Stromal cell of bone marrow (primary cell): ENCODE data around the gene NR4A3.

Experiments
- DNase-seq: peaks from one replicate; pipeline ENCODE4 v3.0.0-alpha.2; 2012; ENCODE audit warnings: low read depth

The NR4A3 gene

DNA sequence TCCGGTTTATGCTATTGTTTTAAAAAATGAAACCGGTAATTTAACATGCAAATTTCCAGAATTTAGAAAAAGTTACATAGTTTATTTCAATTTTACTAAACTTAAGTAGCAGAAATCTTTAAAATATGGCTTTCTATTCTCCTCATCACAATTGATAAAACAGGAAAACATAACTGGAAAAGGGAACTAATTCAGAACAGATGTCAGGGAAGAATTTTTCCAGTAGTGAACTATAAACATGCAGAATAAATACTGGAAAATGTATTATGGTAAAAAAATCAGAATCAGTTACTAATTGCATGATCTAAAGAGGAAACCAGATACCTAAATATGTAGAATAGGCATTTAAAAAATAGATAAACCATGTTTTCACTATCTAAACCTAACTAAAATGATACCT lies 7.3 kb upstream of the NR4A3 start:
- no peak for DNase-seq

DNA sequence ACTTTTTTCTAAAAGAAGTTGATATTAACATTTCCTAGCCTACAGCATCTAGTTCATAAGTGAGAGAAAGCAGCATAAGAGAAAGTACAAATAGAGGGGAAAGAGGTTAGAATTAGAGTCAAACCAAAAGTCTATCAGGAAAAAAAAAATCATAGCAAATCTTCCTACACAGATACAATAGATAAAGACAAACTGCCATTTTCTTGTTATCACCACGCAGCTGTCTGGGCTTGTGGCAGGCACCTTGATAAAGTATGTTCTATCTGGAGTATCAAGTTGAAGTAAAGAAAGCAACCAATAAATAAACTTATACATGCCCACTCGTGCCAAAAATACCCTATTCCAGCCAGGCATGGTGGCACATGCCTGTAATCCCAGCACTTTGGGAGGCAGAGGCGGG lies 5.3 kb upstream of the NR4A3 start:
- no peak for DNase-seq

DNA sequence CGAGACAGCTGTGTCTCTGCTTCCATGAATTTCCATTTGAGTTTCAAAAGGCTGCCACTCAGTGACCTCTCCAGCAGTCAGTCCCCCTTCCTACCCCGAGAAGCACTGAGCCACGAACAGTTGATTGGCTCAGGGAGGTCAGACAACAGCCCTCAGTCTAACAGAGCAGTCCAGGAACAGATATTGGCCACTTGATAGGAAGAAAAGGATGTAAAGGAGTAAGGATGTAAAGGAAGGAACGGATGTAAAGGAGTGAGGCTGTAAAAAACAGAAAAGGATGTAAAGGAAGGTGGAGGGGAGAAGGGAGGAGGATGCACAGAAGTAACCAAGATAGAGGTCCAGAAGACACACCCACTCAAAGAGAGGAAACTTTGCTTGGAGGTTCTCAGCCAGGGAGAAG lies 3.2 kb upstream of the NR4A3 start:
- no peak for DNase-seq

DNA sequence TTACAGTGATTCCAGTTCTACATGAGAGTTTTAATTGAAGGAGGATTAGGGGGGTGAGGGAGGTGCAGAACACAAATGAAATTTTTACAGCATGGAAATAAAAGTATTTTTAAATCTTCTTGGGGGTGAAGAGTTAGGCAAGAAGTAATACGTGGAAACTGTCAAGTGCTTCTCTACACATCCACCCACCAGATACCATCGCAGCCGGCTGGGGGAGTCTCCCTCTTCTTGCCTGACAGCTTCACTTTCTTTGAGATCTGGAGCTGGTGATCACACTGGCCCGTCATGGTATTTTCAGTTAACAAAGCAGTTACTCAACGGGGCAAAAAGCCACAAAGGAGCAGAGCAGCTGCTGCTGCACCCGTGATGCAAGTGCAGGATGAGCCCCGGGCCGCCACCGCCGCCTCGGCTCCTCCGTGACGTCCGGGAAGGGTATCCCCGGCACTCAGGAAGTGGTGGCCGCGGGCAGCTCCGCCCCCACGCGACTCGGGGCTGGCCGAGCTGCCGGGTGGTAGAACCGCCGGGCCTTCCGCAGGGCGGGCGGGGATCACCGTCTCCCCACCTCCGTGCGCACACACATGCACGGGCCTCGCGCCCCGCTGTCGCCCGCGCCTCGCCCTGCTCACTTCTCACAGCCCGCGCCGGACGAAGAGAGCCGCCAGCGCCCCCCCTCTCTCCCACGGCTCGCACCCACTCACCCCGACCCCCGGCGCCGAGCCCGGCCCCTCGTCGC lies 2.4 kb upstream of the NR4A3 start:
- peak; percentile 81 for DNase-seq

DNA sequence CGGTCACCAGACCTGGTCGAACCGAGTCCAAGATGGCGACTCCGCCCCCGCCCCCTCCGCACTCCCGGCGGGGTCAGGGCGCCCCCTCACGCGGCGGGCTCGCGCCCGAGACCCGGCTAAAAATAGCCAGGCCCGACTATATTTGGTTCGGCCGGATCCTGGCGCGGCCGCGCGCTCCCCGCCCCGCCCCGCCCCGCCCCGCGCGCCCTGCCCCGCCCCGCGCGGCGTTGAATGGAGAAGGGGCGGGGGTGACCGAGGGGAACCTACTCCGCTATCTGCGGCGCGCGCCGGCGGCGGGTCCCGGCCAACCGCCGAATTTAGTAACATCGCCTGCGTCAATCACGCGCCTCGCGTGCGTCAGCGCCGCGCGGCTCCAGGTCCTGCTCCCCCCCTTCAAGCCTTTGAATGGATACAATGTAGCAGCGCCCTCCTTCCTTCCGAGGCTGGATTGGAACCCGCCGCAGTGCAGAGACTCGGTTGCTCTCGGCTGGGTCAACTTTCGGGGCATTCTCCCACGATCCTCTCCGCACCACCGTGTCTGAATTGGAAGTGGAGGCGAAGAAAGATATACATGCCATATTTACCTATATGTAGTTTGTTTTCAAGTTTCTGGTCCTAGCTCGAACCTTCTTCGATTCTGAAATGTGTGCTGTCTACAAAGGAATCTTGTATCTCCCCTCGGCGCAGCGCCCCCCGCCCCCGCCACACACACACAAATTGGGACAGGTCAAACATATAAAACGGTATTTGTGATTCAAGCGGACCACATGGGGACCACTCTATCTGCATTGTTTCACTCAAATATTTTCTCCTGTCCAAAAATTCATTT lies 1.6 kb upstream of the NR4A3 start:
- DNase-seq = peak; percentile 91

DNA sequence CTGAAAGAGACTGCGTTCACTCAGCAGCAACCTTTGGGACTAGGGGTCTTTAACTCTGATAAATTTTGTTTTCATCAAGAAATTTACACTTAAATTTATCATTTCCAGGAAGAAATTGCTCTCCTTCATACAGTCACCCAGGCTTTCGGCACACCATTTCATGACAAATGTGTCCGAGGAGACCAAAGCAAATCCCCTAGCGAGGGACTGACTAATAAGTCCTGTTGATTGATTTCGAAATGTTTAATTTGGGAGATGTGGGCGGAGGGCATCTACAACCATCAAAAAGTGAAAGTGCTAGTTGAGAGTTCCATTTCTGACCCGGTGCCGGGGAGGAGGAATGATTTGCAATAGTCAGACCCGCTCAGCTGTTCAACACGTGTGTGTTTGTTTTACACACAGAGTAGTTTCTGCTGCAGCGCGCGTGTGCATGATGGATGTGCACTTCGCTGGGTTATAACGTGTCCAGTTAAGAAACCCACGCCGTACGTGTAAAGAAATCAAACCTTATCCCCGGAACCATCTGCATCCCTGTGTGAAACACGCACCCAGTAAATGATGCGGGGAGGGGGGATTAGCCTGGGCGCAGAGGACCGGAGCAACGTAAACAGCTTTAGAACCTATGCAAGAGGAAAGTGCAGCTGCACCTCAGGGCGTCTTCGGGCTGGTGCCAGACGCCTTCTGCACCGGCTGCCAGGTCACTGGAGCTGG lies 845 bp upstream of the NR4A3 start:
- DNase-seq = peak; percentile 73

DNA sequence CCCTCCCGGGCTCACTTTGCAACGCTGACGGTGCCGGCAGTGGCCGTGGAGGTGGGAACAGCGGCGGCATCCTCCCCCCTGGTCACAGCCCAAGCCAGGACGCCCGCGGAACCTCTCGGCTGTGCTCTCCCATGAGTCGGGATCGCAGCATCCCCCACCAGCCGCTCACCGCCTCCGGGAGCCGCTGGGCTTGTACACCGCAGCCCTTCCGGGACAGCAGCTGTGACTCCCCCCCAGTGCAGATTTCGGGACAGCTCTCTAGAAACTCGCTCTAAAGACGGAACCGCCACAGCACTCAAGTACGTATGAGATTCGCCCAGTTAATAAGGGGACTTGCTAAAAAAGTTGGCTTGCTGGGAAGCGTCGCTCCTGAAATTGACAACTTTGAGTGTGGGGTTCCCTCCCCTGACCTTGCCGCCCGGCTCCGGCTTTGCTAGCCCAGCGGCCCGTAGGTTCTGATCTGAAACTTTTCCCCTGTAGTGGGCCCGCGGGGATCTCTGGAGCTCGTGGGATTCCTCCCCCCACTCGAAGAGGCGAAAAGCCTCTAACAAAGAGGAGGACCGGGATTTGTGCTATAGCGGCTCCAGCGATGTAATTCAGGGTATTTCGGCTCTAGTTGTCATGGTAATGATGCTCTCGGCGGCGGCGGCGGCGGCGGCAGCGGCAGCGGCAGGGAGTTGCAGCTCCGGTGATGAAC lies 572 bp downstream of the NR4A3 start:
- peak; percentile 39 for DNase-seq

DNA sequence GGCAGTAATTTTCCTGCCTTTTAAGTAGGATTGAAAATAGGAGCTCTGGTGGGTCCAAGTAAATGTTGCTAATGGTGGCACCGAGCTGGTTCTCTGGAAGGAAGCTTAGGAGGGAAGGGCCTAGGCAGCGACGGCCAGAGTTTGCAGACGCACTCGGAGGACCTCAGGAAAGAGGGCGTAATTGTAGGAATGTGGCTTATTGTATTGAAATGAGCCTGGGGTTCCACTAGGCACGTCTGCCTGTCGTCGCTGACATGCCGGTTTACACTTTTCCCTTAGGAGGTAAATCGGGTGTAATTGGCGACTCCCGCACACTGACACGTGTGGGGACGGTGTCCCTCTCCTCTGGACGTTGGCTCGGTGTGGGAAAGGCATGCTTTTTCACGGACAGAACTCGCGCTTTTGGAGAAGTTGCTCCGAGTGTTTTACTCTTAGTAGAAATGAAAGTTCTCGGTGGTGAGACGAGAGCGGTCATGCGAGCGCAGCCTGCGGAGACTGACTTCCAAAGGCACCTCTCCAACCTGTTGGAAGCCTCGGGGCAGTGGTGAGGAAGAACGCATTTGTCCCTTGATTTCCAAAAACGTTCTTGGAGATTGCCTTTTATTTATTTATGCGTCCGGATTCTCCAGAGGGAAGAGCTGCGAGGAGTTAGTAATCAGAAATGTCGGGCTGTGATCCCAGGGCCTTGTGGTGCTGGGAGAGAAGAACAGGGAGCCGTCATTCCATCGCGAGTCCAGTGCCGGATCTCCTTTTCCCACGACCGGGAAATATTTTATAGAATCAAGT lies 1.3 kb downstream of the NR4A3 start:
- DNase-seq = peak; percentile 31

DNA sequence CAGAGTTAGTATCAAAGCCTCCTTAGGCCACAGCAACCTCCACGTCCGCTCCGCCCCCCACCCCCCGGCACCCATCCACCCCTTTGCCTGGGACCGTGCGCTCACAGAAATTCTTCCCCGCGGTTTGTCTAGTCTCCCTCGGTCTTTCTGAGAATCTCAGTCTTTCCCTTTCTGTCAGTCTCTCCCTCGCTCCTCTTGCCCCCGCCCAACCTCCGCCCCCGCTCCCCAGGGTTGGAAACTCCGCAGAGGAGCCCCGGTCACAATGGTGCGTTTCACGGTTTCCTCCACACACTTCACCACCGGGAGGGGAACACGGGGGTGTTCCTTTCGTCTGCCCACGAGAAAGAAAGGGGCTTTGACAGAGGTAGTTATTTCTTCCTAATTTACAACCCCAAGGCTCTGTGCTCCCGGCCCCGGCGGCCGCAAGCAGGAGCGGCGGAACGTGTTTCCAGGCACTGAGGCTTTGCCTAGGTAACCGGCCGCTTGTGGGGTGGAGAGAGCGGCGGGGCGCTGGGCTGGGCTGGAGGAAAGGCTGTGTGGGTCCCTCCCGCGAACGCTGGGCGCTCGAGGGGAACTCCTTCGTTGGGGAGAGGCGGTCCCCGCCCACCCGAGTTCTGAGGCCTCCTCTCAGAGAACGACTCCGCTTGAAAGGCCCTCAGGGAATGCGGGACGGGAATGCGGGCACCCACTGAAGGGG lies 2.1 kb downstream of the NR4A3 start:
- DNase-seq = peak; percentile 8

DNA sequence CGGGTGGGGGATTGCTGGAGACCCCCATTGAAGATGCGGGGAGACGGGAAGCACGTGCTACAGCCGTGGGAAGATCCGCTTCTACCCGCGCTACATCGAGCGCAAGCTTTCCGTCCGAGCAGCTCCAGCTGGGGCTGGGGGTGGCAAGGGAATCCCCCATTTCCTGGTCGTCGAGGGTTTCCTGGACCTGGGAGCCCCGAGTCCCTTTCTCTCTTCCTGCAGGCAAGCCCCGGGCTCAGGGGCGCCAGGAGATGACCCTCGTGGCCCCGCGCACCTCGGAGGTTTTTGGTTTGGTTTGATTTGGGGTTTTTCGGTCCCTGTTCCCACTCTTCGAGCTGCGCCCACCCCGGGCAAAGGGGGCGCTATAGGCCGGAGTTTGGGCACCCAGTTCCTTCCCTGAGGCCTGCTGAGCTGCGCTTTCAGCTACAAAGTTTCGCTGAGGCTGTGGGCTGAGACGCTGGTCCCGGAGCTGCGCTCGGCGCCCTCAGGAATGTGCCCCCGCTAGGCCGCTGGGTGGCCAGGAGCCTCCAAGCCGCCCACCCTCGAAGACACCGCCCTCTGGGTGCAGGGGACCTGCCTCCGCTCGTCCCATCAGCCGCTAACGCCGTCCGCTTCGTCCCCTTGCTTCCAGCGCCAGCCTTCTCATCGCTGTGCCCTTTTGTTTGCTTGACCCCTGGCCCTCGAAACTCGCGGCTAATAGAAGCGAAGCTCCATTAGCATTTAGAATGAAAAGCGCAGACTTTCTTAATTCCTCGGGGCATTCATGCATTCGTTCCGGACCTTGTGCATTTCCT lies 2.9 kb downstream of the NR4A3 start:
- peak; percentile 9 for DNase-seq

DNA sequence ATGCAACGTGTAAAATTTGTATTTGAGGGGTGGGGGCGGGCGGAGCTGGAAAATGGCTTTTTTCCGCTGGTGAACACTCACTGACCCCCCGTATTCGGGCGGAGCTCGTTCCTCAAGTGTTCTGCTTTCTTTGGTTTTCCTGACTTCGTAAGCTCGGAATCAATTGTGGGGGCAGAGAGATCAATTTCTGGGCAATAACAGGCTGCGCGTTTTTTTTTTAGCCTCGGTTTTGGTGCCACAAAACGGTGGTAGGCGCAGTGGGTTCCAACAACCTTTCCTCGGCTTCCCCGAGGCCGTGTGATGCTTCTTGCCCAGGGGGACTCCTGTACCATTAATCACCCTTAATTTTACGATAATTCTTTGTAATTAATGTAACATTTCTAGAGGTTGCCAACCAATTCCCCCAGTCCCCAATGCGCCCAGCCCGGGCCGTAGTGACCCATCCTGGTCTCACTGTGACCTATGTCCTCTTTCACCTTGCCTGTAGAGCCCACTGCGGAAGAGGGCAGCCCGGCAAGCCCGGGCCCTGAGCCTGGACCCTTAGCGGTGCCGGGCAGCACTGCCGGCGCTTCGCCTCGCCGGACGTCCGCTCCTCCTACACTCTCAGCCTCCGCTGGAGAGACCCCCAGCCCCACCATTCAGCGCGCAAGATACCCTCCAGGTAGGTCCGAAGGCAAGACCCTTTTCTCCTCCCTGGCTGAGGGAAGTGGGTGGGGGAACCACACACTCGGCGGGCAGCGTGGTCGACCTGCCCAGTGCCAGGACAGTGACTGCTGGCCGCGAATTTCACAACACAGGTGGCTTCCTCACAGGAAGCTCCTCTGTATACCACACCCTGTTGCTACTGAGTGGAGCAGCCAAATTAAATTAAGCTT lies 3.7 kb downstream of the NR4A3 start:
- DNase-seq = no peak

DNA sequence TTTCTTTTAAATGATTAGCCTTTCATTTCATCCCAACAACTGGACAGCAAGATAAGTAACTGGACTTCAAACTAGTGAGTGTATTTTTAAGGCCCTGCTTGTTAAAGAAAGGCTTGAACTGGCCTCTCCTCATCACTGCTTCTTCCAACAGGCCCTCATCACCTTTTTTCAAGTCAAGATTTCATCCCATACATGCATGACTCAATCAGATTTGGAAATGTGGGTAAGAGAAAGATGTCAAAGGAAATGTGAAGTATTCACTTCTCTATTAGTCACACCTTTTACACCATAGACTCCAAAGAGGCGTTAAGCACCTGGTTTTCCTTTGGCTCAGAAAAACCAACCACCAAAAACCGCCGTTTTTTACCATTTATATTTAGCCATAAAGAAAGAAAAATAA lies 4.9 kb downstream of the NR4A3 start:
- no peak for DNase-seq

DNA sequence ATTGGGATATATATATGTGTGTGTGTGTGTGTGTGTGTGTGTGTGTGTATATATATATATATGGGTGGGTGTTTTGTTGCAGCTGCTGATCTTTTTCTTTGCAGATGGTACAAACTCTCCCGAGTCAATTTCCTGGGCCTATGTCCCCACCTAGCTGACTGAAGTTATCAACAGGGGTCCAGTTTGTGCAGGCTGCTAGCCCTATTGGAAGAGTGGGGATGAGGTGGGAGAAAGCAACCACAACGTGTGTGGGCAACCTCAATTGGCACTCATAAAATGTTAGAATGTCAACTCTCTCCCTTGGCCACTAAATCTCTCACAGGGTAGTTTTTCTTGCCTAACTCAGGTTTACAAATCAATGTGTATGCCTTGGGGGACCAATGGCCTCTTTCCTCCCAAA lies 5.6 kb downstream of the NR4A3 start:
- no peak for DNase-seq

DNA sequence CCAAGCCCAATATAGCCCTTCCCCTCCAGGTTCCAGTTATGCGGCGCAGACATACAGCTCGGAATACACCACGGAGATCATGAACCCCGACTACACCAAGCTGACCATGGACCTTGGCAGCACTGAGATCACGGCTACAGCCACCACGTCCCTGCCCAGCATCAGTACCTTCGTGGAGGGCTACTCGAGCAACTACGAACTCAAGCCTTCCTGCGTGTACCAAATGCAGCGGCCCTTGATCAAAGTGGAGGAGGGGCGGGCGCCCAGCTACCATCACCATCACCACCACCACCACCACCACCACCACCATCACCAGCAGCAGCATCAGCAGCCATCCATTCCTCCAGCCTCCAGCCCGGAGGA lies 6.3 kb downstream of the NR4A3 start:
- DNase-seq = no peak

DNA sequence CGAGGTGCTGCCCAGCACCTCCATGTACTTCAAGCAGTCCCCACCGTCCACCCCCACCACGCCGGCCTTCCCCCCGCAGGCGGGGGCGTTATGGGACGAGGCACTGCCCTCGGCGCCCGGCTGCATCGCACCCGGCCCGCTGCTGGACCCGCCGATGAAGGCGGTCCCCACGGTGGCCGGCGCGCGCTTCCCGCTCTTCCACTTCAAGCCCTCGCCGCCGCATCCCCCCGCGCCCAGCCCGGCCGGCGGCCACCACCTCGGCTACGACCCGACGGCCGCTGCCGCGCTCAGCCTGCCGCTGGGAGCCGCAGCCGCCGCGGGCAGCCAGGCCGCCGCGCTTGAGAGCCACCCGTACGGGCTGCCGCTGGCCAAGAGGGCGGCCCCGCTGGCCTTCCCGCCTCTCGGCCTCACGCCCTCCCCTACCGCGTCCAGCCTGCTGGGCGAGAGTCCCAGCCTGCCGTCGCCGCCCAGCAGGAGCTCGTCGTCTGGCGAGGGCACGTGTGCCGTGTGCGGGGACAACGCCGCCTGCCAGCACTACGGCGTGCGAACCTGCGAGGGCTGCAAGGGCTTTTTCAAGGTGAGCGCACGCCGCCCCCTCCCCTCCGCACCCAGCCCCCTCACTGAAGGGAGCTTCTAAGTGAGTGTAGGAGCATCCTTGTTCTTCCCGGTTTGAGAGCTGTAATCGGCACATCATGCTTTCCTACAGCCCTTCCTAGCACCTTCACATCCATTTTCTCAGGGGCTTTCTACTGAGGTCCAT lies 6.9 kb downstream of the NR4A3 start:
- no peak for DNase-seq

DNA sequence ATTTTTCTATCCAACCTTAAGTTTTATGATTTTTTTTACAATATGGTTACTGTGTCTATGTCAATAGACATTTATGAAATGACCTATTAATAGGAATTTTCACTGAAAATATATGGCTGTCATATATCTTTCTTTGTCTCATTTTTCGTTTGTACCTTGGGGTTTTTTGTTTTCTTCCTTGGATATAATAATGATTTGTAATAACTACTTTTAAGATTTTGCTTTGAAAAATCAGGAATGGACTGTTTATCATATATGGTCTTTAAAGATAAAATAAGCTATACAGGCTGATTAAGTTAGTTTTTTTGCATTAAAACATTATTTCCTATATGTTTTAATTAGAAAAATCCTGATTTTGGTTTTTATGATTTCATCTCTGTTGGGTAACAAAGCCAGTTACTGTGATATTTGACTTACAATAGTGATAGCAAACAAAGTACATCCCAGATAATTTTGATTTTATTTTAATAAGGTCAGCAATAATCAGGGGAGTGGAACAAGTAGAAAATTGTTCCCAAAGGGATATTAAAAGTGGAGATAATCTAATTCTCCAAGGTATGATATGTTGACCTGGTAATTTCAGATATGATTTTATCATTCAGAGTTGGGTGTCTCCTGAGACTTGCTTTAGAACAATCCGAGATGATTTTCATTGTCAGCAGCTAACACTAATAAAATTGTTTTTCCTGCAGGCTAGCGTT lies 10.3 kb downstream of the NR4A3 start:
- no peak for DNase-seq

DNA sequence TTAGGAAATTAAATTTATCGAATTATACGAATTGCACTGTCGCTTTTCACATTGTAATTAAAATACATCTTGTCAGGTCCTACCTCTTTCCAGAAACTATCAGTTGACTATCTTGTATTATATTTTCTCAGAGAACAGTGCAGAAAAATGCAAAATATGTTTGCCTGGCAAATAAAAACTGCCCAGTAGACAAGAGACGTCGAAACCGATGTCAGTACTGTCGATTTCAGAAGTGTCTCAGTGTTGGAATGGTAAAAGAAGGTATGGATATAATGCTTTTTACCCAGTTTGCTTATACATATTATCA lies 10.8 kb downstream of the NR4A3 start:
- DNase-seq = no peak

DNA sequence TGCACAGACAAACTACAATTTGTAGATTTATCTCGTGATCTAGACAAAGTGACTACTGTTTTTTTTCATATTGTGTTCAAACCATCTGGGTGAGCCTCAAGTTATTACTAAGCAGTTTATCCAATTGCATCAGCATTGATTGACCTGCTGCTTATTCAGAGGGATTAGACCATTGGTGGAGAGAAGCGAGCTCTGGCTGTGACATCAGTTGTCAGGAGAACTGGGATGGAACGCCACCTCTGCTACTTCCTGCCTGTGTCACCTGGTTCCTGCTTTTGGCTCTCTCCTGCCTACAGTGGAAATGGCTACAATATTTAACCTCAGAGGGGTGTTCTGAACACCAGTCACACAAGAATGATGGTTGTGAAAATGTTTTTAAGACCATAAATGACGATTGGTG lies 12.1 kb downstream of the NR4A3 start:
- DNase-seq = no peak
